ENCODE data around the gene COL28A1. TPM values are rescaled to one million over a fixed set of nuclear protein-coding genes. Genes with fewer than 3 reads are reported as not detected.

Gene COL28A1
- 0.39 and 1.1 TPM in 2 replicates for total RNA-seq
- long read RNA-seq, result 0 reads

GRCh38 chr7:7535691-7536090, at the start of gene COL28A1:
COL28A1 (minus strand) TSS chr7:7535873; CDS start chr7:7532875, 2,998 bp downstream.
- Mint-ChIP-seq H3K27me3 (ENCODE audit: unreplicated experiment) (no peaks in the 10 kb centered on the region), H3K27ac (ENCODE audit: unreplicated experiment) (no peak within 1 kb of the TSS)
- TF ChIP-seq, protein P1, sequence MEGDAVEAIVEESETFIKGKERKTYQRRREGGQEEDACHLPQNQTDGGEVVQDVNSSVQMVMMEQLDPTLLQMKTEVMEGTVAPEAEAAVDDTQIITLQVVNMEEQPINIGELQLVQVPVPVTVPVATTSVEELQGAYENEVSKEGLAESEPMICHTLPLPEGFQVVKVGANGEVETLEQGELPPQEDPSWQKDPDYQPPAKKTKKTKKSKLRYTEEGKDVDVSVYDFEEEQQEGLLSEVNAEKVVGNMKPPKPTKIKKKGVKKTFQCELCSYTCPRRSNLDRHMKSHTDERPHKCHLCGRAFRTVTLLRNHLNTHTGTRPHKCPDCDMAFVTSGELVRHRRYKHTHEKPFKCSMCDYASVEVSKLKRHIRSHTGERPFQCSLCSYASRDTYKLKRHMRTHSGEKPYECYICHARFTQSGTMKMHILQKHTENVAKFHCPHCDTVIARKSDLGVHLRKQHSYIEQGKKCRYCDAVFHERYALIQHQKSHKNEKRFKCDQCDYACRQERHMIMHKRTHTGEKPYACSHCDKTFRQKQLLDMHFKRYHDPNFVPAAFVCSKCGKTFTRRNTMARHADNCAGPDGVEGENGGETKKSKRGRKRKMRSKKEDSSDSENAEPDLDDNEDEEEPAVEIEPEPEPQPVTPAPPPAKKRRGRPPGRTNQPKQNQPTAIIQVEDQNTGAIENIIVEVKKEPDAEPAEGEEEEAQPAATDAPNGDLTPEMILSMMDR (IDR thresholded peaks at IDR 0.05), result no peak

DNA sequence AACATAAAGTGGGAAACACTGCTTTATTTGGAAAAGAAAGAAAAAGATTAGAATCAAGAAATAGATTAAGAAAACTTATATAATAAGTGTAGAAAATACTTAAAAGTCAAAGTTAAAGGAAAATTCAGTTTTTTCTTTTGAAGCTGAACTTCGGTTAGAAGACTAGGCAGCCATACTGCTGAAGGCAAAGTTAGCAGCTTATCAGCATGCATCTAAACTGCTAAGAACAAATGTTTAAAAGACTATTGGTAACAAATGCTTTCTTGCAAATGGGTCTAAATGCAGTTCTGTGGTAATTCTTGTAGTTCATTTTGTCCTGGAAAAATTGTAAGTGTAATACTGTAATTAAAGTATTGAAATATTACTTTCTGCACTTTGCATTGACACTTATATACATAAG, 49.0 kb upstream of the COL28A1 start:
- no peaks in the 10 kb centered on the region for H3K27me3 Mint-ChIP-seq (ENCODE audit: unreplicated experiment)
- DNase-seq (ENCODE audit: extremely low spot score, unreplicated experiment), result no peak
- H3K36me3 Mint-ChIP-seq (ENCODE audit: unreplicated experiment), result peaks cover 10% of the 10 kb centered on the region
- no peak overlapping the region for H3K27ac Mint-ChIP-seq (ENCODE audit: unreplicated experiment)
- TF ChIP-seq, protein P1 (IDR thresholded peaks at IDR 0.05), result no peak
- H3K4me3 Mint-ChIP-seq (ENCODE audit: unreplicated experiment), result no peak overlapping the region
- H3K4me1 Mint-ChIP-seq (ENCODE audit: unreplicated experiment), result no peaks in the 10 kb centered on the region
- H3K9me3 Mint-ChIP-seq (ENCODE audit: unreplicated experiment), result no peaks in the 10 kb centered on the region

More at GRCh38 chr7:7535691-7536090, at the start of gene COL28A1:
- Mint-ChIP-seq H3K4me3 (ENCODE audit: unreplicated experiment) (no peak within 1 kb of the TSS), H3K36me3 (ENCODE audit: unreplicated experiment) (no peaks in the 10 kb centered on the region), H3K4me1 (ENCODE audit: unreplicated experiment) (peaks cover 5% of the 10 kb centered on the region), H3K9me3 (ENCODE audit: unreplicated experiment) (peaks cover 6% of the 10 kb centered on the region)
- no peak for DNase-seq (ENCODE audit: extremely low spot score, unreplicated experiment)

GRCh38 chr7:7583731-7584130, 48.1 kb upstream of the COL28A1 start:
- no peaks in the 10 kb centered on the region for H3K4me1 Mint-ChIP-seq (ENCODE audit: unreplicated experiment)
- no peak overlapping the region for H3K27ac Mint-ChIP-seq (ENCODE audit: unreplicated experiment)
- no peaks in the 10 kb centered on the region for H3K9me3 Mint-ChIP-seq (ENCODE audit: unreplicated experiment)
- H3K27me3 Mint-ChIP-seq (ENCODE audit: unreplicated experiment), result no peaks in the 10 kb centered on the region
- TF ChIP-seq, protein P1 (IDR thresholded peaks at IDR 0.05), result no peak
- H3K4me3 Mint-ChIP-seq (ENCODE audit: unreplicated experiment), result no peak overlapping the region
- DNase-seq (ENCODE audit: extremely low spot score, unreplicated experiment), result no peak
- H3K36me3 Mint-ChIP-seq (ENCODE audit: unreplicated experiment), result peaks cover 10% of the 10 kb centered on the region

- Mint-ChIP-seq H3K4me1 (ENCODE audit: unreplicated experiment) (no peaks in the 10 kb centered on the region), H3K9me3 (ENCODE audit: unreplicated experiment) (no peaks in the 10 kb centered on the region), H3K4me3 (ENCODE audit: unreplicated experiment) (no peak overlapping the region), H3K27me3 (ENCODE audit: unreplicated experiment) (no peaks in the 10 kb centered on the region), H3K27ac (ENCODE audit: unreplicated experiment) (no peak overlapping the region), H3K36me3 (ENCODE audit: unreplicated experiment) (peaks cover 10% of the 10 kb centered on the region)
- TF ChIP-seq, protein P1 (IDR thresholded peaks at IDR 0.05), result no peak
- no peak for DNase-seq (ENCODE audit: extremely low spot score, unreplicated experiment)
These were observed 46.9 kb upstream of the COL28A1 start for GRCh38 chr7:7582596-7582995.

DNA sequence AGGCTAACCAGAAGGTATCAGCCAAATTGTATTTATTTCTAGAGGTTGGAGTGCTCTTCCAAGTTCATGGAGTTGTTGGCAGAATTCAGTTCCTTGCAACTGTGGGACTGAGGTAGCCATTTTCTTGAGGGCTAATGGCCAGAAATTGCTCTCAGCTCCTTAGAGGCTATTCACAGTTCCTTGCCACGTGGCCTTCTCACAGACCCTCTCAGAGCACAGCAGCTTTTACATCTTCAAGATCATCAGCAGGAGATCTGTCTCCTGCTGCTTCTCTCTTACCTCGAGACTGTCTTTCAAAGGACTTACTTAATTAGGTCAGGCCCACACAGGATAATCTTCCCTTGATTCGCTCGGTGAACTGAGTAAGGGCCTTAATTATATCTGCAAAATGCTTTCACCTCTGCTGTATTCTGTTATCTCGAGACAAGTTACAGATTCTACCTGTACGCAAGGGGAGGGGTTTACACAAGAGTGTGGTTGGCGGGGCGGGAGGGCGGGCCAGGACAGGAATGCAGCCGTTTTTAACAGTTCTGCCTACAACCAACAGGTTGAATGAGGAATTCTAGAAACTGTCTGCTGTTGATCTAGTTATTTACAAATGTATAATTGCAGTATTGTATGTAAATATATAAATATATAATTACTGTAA, 46.0 kb upstream of the COL28A1 start:
- Mint-ChIP-seq H3K36me3 (ENCODE audit: unreplicated experiment) (peaks cover 10% of the 10 kb centered on the region), H3K4me3 (ENCODE audit: unreplicated experiment) (no peak overlapping the region), H3K27me3 (ENCODE audit: unreplicated experiment) (no peaks in the 10 kb centered on the region), H3K27ac (ENCODE audit: unreplicated experiment) (no peak overlapping the region), H3K4me1 (ENCODE audit: unreplicated experiment) (no peaks in the 10 kb centered on the region), H3K9me3 (ENCODE audit: unreplicated experiment) (no peaks in the 10 kb centered on the region)
- no peak for DNase-seq (ENCODE audit: extremely low spot score, unreplicated experiment)
- TF ChIP-seq, protein P1 (IDR thresholded peaks at IDR 0.05), result no peak
